GM21381 (cell line): Measurements from ENCODE around the gene COPS7B.

Experiments used
- ATAC-seq: cut with Tn5 transposase; IDR thresholded peaks from one replicate; pipeline ENCODE4 v1.9.1; 2021; ENCODE audit warnings: mild to moderate bottlenecking, moderate library complexity; ENCODE audit not compliant: unreplicated experiment

COPS7B gene

DNA sequence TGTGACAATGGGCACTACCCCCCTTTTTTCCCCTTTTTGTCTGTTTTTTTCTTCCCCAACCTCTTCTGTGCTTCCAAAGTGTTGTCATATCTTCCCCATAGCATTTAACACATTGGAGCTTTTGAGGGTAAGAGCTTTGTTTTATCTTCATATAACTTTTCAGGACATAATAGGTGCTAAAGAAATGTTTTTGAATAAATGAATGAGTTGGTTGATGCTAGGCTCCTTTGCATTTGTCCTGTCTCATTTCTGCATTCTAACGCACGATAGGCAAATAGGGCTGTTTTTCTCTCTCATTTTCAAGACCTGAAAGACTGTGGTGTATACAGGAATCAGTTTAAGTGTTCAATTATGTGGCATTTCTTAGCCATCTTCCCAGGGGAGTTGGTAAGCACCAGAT is 832 bp upstream of the COPS7B start:
- no peak for ATAC-seq

DNA sequence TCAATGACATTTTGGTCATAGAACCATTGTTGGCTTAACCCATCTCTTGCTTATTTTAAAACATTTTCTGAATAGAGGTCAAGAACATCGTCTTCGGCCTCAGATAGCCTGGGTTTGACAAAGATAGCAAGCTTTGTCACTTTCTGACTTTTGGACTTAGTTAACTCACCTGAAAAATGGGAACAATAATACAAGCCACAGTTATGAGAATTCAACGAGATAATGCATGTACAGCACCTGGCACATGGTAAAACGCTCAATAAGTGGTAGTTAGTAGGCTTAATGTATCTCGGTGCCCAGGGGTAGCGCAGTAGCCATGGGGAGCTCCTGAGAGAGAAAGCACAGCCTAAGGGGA is 446 bp upstream of the COPS7B start:
- ATAC-seq = no peak

DNA sequence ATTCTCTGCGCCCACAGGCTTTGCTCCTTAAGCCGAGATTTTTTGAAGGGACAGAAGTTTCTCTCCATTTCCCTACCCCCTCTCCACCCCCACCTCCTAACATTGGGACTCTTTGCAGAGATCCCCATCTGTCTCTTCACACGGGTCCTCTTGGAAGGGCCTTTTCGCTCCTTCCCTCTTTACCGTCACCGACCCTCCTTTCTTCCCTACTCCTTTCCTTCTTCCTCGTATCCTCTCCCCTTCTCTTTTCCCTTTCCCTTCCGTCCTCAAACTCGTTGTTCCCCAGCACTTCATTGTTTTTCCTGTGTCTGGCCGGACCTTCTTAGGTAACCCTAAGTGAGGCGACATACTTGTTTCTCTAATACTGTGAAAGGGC is 660 bp downstream of the COPS7B start:
- no peak for ATAC-seq

DNA sequence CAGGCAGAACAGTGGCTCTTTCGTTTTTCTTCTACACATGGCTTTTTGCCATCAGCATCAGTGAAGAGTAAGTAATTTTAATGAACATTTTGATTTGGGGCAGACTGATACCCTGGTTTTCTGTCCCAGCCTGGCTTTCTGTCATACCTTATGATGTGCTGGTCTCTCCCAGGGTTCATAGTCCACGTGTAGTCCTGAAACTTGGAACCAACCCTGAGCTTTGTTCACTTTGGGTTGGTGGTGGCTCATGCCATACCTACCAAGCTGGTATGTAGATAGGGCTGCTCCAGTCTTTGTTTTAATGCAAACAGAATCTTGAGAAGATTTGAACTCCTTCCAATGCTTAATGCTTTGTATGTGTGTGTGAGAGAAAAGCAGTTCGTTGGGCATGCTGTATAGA is 4.9 kb downstream of the COPS7B start:
- no peak for ATAC-seq

DNA sequence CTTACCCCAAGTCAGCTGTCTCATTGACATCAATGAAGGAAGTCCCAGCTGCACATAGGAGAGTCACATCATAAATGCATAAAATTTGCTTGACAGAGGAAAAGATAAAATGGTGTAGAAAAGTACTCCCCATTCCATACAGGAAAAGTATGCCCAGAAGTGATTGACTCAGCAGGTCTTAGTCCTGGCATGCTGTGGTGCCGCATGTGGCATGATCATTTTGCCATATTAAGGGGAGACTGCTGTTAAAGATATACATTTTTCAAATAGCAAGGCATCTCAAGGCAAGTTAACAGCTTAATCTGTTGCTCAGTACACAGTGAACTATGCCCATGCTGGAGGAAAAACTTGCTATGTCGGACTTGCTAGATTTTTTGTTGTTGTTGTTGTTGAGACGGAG is 8.1 kb downstream of the COPS7B start:
- ATAC-seq = no peak

DNA sequence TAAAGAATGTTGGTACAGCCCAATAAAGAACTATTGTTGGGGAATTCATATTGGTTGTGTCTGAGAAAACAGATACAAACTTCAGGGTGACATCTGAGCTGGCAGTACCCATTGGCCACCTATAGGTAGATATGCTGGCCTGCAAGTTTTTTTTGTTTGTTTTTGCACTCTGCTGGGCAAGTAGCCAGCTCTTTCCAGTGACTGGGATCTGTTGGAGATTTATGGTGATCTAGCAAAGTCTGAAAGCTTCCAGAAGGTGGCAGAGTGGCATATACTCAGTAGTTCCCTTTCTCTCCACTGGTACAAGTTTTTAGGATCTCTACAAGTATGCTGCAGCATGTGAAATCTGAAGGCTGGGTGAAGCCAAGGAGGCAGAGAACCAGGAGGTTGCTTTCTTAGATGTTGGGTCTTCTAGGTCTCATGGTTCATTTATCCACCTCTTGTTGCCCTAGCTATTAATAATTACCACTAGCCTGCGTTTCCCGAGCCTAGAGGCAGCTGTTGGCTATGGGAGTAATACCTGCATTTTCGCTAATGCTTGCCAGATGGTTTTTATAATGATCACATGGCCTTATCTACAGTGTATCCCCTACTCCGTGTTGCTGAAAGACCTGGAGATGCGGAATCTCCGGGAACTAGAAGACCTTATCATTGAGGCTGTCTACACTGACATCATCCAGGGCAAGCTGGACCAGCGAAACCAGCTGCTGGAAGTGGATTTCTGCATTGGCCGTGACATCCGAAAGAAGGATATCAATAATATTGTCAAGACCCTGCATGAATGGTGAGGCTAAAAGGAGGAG is 9.5 kb downstream of the COPS7B start:
- ATAC-seq = no peak

DNA sequence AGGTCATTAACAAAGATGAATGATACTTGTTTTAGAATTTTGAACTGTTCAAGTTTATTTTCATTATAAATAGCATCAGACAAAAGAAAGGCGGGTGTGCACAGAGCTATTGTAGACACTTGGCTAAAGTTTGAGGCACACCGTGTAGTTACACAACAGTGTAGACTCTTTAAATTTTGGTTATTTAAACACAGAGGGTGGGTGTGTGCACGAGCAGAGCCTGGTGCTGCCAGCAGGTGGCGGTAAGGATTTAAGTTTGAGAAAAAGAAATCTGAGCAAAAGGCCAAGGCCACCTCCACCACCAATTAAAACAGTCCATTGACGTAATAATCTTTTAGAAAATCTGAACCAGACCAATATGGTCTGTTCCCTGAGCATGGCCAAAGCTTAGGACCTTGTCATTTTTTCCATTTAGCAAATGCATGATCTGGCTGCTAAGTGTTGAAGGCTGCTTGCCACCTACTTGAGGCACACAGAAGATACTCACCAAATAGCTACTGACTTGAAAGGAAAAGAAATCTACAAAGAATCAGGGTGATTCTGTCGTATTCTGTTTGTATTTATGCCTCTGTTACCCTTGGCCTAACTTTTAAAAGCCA is 14.3 kb downstream of the COPS7B start:
- no peak for ATAC-seq

DNA sequence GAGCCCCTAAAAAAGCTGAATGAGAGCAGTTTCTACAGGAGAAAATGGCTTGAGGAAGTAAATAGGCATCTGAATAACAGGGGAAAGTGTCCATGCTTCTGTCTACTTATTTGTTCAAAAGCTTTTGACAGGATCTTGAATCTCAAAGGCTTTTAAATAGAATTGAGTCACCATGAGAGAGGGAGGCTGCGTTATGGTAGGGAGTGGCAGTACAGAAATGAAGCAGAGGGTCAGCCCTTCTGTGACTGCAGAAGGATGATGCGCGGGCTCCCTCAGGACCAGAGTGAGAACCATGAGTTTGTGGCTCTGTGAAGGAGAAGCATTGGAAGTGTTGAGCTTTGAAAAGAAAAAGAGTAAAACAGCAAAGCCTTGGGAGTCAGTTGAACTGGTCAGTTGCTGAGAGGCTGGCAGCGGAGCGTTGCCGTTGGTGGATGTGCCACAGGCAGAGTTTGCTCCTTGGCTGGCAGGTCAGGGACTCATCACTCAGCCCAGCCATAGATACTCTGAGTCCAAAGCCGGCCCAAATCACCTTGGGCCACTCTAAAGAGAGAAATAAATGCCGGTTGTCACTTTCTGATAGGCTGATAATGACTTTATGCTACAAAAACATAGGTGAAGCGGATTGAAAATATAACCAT is 17.4 kb downstream of the COPS7B start:
- no peak for ATAC-seq

DNA sequence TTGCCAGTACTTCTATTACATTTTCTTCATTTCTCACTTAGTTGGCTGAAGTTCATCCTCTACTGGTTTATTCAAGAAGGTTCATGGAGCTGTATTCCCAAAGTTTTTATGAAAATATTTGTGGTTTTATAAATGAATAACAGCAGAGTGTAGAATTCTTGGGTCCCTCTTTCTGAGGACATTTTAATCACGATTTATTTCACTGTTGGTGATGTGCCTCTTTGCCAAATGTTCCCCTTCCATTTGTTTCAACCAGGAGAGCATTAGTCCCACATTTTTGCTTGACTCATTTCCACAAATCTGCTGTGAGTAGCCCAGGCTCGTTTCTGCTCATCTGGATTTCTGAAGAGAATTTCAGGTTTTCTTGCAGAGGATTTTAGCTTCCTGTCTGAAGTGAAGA is 20.8 kb downstream of the COPS7B start:
- no peak for ATAC-seq

DNA sequence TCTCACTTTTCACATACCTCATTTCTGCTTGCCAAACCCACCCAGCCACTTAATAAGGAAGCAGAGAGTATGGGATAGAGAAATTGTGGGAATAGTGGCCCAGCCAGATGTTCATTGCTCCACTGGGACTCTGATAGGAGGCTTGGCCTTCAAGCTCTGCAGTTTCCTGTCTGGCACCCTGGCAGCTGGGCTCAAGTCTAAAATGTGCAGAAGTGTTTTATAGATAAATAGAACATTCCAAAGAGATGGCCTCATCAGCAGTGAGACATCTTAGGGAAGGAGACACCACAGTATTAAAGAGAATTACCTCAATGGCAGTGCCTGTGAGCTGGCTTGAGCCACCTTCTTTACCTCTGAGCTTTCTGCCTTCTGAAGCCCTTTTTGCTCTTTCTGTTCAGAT is 24.7 kb downstream of the COPS7B start:
- ATAC-seq = no peak

DNA sequence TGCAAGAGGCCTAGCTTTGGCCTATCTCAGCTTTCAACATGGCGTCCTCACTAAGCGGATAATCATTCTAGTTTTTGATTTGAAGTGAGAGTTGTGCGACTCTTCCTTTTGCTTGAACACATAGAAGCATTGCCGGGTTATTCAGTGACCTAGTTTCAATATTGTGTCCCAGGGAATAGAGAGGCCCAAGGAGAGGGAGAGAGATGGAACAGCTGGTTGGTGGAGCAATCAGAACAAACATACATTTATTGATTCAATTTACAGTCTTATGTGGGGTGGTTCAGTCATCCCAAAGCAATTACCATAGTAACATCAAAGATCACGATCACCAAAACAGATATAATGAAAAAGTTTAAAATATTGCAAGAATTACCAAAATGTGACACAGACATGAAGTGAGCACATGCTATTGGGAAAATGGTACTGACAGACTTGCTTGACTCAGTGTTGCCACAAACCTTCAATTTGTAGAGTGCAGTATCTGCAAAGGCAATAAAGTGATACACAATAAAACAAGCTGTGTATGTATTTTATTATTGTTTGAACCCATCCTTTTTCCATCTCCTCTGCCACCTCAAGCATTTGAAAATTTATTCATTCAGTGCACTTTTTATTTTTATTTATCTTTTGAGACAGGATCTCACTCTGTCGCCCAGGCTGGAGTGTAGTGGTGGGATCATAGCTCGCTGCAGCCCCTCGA is 30.2 kb downstream of the COPS7B start:
- no peak for ATAC-seq

DNA sequence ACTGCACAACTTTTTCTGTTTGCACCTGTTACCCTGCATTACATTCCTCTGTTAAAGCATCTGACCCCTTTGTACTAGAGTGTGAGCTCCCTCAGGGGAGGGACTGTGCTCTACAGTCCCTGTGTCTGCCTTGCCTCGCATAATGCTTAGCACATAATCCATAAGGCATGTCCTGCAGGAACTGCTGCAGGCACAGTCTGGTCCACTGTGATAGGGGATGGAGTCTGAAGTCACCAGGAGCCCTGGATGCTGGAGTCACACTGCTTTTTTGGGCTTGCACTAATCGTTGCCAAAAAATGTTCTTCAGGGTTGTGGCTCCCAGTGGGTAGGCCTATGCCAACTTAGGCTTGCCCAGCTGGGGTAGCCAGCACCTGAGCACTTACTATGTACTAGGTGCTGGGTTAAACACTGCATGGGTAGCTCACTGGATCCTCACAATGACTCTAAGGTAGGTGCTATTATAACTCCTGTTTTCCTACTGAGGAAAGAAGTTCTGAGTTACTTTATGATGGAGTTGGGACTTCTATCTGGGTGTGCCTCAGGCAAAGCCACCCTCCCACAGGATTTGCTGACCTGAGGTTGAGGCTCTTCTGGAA is 33.3 kb downstream of the COPS7B start:
- ATAC-seq = no peak

DNA sequence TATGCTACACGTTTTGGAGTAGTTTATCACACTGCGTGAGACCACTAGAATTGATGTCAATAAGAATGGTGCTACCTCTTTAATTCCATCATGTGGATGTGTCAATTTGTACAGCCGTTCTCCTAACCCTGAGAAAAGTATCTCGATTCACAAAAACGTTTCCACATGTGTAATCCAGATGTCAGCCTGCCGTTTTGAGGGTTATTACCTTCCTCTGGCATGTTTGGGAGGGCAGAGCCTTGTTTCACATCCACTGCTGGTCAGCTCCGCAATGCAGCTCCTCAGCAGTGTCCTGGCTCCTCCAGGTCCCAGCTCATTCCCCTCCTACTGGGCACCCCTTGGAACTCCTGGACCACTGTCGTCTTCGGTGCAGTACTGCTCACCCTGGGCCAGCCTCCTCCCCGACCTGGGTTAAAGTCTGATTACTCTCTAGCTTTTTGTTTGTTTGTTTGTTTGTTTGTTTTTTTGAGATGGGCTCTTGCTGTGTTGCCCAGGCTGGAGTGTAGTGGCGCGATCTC is 34.6 kb downstream of the COPS7B start:
- no peak for ATAC-seq

DNA sequence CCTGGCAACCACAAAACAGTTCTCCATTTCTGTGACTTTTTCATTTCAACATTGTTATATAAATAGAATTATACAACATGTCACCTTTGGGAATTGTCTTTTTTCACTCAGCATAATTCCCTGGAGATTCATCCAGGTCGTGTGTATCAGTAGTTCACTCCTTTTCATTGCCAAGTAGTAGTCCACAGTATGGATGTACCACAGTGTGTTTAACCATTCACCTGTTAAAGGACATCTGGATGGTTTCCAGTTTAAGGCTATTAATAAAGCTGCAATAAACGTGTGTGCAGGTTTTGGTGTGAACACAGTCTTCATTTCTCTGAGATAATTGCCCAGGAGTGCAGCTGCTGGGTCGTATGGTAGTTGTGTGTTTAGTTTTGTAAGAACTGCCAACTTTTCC is 35.7 kb downstream of the COPS7B start:
- no peak for ATAC-seq

DNA sequence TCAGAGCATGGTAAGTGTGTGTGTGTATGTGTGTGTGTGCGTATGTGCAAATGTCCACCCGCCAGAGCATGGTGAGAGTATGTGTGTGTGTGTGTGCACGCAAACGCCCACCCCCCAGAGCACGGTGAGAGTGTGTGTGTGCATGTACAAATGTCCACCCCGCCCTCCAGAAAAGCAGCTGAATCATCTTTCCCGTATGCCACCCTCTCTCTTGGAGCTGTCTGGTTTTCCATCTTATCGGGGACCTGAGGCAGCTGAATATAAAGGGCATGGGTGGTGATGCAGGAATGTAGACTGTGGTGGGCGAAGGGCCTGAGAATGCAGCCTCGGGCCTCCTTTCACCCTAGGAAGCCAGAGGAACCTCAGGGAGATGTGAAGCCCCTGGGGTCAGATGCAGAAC is 66.9 kb downstream of the COPS7B start:
- ATAC-seq = no peak

DNA sequence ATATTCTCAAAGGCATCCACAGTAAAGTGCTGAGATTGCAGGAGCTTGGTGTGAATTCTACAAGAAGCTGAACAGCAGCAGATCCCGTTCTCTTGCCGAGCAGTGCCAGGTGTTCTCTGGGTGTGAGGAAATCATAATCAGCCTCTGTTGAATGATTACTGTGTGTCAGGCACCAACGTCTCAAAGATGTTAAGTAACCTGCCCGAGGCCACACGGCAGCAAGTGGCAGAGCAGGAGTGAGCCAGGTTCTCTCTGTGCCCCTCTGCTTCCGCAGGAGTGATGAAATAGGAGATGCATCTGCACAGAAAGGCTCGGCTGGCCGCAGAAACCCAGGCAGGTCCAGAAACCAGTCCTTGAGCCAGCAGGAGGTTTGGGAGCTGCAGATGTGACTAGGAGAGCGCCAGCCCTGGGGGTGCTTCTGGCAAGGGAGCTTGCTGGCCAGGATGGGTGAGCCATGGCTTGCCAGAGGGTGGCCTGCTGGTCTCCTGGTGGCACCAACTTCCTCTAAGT is 68.4 kb downstream of the COPS7B start:
- no peak for ATAC-seq

DNA sequence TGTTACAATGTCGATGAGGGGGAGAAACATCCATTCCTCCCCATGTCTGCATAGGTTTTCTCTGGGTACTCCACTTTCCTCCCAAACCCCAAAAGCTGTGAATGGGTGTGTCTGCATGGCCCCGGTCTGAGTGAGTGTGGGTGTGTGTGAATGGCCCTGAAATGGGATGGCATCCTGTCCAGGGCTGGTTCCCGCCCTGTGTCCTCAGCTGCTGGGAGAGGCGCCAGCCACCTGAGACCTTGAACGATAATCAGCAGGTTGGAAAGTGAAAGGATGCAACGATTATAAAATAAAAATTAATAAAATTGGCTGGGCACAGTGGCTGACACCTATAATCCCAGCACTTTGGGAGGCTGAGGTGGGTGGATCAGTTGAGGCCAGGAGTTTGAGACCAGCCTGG is 70.7 kb downstream of the COPS7B start:
- no peak for ATAC-seq
